Measurements from ENCODE around the gene ZWILCH. TPM values are rescaled to one million over a fixed set of nuclear protein-coding genes. Genes with fewer than 3 reads are reported as not detected.
"Not testable (repeated sequence)": the region's sequence is repeated elsewhere in the genome, so short reads cannot be mapped to it uniquely, and the experiment has no call there.

The ZWILCH gene
- total RNA-seq = 1 to 10 TPM; 2.0 to 6.0 (median 2.9) TPM

GRCh38 chr15:66504563-66505429, at the start of gene ZWILCH, which contains the start of gene RPL4:
ZWILCH (plus strand) TSS chr15:66505326; CDS start chr15:66505339, 13 bp downstream.
RPL4 (minus strand) TSS chr15:66504855; CDS start chr15:66504790, 65 bp downstream.
- Histone ChIP-seq H3K9me3 (no peaks in the 10 kb centered on the region), H3K36me3 (peaks cover 0 to 35% of the 10 kb centered on the region in 2 donors), H3K4me1 (peaks cover 8 to 39% (median 17%) of the 10 kb centered on the region in 3 donors), H3K27me3 (no peaks in the 10 kb centered on the region), H3K27ac (peak within 1 kb of the TSS; percentile 84 to 93 (median 89)), H3K4me3 (peak within 1 kb of the TSS; percentile 86 to 89)
- TF ChIP-seq POLR2AphosphoS5 (IDR thresholded peaks at IDR 0.05) (peak; percentile 99), EP300 (IDR thresholded peaks at IDR 0.05) (no peak), POLR2A (IDR thresholded peaks at IDR 0.05) (peak; percentile 94)
- TF ChIP-seq, protein P1, sequence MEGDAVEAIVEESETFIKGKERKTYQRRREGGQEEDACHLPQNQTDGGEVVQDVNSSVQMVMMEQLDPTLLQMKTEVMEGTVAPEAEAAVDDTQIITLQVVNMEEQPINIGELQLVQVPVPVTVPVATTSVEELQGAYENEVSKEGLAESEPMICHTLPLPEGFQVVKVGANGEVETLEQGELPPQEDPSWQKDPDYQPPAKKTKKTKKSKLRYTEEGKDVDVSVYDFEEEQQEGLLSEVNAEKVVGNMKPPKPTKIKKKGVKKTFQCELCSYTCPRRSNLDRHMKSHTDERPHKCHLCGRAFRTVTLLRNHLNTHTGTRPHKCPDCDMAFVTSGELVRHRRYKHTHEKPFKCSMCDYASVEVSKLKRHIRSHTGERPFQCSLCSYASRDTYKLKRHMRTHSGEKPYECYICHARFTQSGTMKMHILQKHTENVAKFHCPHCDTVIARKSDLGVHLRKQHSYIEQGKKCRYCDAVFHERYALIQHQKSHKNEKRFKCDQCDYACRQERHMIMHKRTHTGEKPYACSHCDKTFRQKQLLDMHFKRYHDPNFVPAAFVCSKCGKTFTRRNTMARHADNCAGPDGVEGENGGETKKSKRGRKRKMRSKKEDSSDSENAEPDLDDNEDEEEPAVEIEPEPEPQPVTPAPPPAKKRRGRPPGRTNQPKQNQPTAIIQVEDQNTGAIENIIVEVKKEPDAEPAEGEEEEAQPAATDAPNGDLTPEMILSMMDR (IDR thresholded peaks at IDR 0.05) = peak in 3 of 4 experiments; percentile 7 to 53 (median 23)
- peak; percentile 93 for ATAC-seq
- 1% methylated on average over 26 of the region's 46 CpGs for WGBS, 2 donors (ENCODE audit: low coverage in 1 of 2)

GRCh38 chr15:66456211-66456610, 48.9 kb upstream of the ZWILCH start:
- no peaks in the 10 kb centered on the region for H3K9me3 ChIP-seq
- 67 to 68% methylated on average over 3 of the region's 3 CpGs for WGBS, 2 donors (ENCODE audit: low coverage in 1 of 2)
- no peak overlapping the region for H3K4me3 ChIP-seq
- H3K36me3 ChIP-seq = peaks cover 0 to 18% of the 10 kb centered on the region in 2 donors
- H3K27me3 ChIP-seq = no peaks in the 10 kb centered on the region
- TF ChIP-seq POLR2A (IDR thresholded peaks at IDR 0.05) (no peak), POLR2AphosphoS5 (IDR thresholded peaks at IDR 0.05) (no peak), EP300 (IDR thresholded peaks at IDR 0.05) (no peak)
- TF ChIP-seq, protein P1 (IDR thresholded peaks at IDR 0.05) = no peak
- no peak overlapping the region for H3K27ac ChIP-seq
- no peaks in the 10 kb centered on the region for H3K4me1 ChIP-seq
- no peak for ATAC-seq

DNA sequence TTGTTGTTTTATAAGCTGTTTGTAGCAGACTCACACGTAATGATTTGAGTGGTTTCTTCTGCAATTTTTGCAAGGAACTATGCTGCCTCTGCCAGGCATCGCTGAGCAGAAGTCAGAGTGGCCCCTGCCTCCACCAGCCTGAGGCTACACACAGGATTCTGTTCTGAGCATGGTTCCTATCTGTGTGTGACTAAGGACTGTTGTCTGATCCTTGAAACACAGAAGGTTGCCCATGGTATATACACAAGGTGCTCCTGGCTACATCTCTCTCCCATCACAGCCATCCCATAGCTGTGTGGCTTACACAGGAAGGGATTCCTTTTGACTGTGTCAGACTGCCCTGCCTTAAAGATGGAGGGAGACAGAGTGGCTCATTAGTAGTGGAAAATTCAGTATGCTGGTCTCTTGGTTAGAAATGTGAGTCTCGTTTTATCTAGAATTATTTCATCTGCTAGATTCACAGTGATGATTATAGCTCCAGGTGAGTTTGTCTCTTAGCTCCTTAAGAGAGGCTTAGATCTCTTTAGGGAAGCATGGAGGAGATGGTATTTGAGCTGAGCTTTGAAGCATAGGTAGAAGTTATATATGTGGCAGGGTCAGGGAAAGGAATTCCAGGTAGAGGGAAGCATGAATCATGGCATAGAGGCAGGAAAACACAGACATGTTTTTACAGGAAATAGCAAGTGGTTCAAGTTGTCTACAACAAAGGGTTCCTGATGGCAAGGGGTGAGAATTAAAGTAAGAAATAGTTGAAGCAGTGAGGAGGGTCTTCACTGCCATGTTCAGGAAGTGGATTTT, 45.1 kb upstream of the ZWILCH start:
- 96 to 100% methylated on average over 1 to 3 of the region's 3 CpGs for WGBS, 2 donors (ENCODE audit: low coverage in 1 of 2)
- peaks cover 0 to 4% of the 10 kb centered on the region in 2 donors for H3K36me3 ChIP-seq
- ATAC-seq = no peak
- H3K27ac ChIP-seq = no peak overlapping the region
- H3K9me3 ChIP-seq = no peaks in the 10 kb centered on the region
- no peak overlapping the region for H3K4me3 ChIP-seq
- TF ChIP-seq, protein P1 (IDR thresholded peaks at IDR 0.05) = no peak
- TF ChIP-seq EP300 (IDR thresholded peaks at IDR 0.05) (no peak), POLR2A (IDR thresholded peaks at IDR 0.05) (no peak)
- no peaks in the 10 kb centered on the region for H3K27me3 ChIP-seq
- no peaks in the 10 kb centered on the region for H3K4me1 ChIP-seq

DNA sequence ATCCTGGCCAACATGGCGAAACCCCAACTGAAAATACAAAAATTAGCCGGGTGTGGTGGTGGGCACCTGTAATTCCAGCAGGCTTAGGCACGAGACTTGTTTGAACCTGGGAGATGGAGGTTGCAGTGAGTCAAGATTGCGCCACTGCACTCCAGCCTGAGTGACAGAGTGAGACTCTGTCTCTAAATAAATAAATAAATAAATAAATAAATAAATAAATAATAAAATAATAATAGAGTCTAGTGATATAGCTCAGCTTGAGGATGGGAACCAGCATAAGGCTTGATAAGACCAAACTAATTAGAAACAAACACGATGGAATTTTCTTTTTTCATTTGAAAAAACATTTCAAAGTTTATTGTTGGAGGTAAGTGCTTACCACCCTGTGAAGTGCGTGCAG, 43.8 kb upstream of the ZWILCH start:
- not testable (repeated sequence) for H3K4me1 ChIP-seq, H3K27me3 ChIP-seq, H3K9me3 ChIP-seq, H3K27ac ChIP-seq, H3K36me3 ChIP-seq, ATAC-seq, H3K4me3 ChIP-seq
- WGBS, 2 donors (ENCODE audit: low coverage in 1 of 2) = 99 to 100% methylated on average over 3 to 6 of the region's 6 CpGs

DNA sequence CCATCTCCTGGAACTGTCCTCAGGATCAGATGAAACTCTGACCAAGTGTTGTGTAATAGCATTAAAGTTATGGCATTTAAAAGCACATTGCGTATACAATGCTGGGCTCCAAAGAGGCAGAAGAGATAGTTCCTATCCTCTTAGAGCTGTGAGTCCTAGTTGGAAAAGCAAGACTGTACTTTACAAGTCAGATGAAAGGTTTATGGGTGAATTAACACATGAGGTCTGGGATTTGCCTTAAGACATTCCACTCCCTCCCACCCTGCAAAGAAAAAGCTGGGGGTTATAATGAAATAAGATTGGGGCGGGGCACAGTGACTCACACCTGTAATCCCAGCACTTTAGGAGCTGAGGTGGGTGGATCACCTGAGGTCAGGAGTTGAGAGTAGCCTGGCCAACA, 43.2 kb upstream of the ZWILCH start:
- TF ChIP-seq, protein P1 (IDR thresholded peaks at IDR 0.05) = no peak
- TF ChIP-seq EP300 (IDR thresholded peaks at IDR 0.05) (no peak), POLR2A (IDR thresholded peaks at IDR 0.05) (no peak), POLR2AphosphoS5 (IDR thresholded peaks at IDR 0.05) (no peak)
- Histone ChIP-seq H3K4me1 (no peaks in the 10 kb centered on the region), H3K9me3 (no peaks in the 10 kb centered on the region), H3K27me3 (no peaks in the 10 kb centered on the region), H3K27ac (no peak overlapping the region), H3K36me3 (peaks cover 0 to 4% of the 10 kb centered on the region in 2 donors), H3K4me3 (no peak overlapping the region)
- no peak for ATAC-seq
- 93 to 94% methylated on average over 2 of the region's 2 CpGs for WGBS, 2 donors (ENCODE audit: low coverage in 1 of 2)
